Peyer's patch (tissue), 4 donors: ENCODE results near the gene TOB1. TPM values are rescaled to one million over a fixed set of nuclear protein-coding genes. Genes with fewer than 3 reads are reported as not detected.
"Not testable (repeated sequence)": the region's sequence is repeated elsewhere in the genome, so short reads cannot be mapped to it uniquely, and the experiment has no call there.

Experiments
- DNase-seq, 3 donors: peaks; one replicate each; pipeline ENCODE4 v3.0.0-alpha.2; 2017 to 2019
- H3K27ac ChIP-seq, 4 donors: fragments of 200-600 bp; sonication (generic); one replicate each; pipeline ENCODE4 v1.5.1; 2016 to 2019
- H3K27me3 ChIP-seq, 2 donors: fragments of 200-600 bp; sonication (generic); one replicate each; pipeline ENCODE4 v1.5.1; 2019
- H3K36me3 ChIP-seq, 3 donors: fragments of 200-600 bp; sonication (generic); one replicate each; pipeline ENCODE4 v1.5.1; 2016 to 2019
- H3K4me1 ChIP-seq, 4 donors: fragments of 200-600 bp; sonication (generic); one replicate each; pipeline ENCODE4 v1.5.1; 2016 to 2019
- H3K4me3 ChIP-seq, 4 donors: fragments of 200-600 bp; sonication (generic); 1 replicate in 3 of 4; 2 replicates in 1 of 4; pipeline ENCODE4 v1.5.1; 2016 to 2019; ENCODE audit warnings: mild to moderate bottlenecking in 1 of 4
- H3K9me3 ChIP-seq, 4 donors: fragments of 200-600 bp; sonication (generic); one replicate each; pipeline ENCODE4 v1.5.1; 2016 to 2019; ENCODE audit warnings: mild to moderate bottlenecking in 1 of 4
- POLR2A ChIP-seq, 2 donors: fragments of 450-650 bp; IDR thresholded peaks; one replicate each; pipeline ENCODE4 v1.5.1; 2017; ENCODE audit warnings: antibody characterized with exemption in 2 of 2, mild to moderate bottlenecking in 2 of 2, moderate library complexity in 2 of 2
- total RNA-seq, 4 donors: library from RNA; depleted of rRNA; stranded (reverse); fragments of >200 nt; gene quantifications; one replicate each; pipeline ENCODE4 v1.1.0, GENCODE V29; 2016
- TF ChIP-seq, protein P1 (sequence below), 6 experiments: fragments of 450-650 bp in 4 of 6; fragments of 200-600 bp in 2 of 6; sonication (generic) in 1 of 6; IDR thresholded peaks; one replicate each; pipeline ENCODE4 v1.5.1; 2017 to 2019; ENCODE audit warnings: antibody characterized with exemption in 6 of 6, mild to moderate bottlenecking in 3 of 6, moderate library complexity in 1 of 6

Gene TOB1
- total RNA-seq, 4 donors from 2014 or later = 38.0 to 101 (median 60.6) TPM

- Histone ChIP-seq H3K9me3 (no peaks in the 10 kb centered on the region), H3K36me3 (no peaks in the 10 kb centered on the region), H3K4me3 (no peak overlapping the region), H3K27me3 (no peaks in the 10 kb centered on the region), H3K4me1 (peaks cover 0 to 11% (median 7%) of the 10 kb centered on the region in 4 donors), H3K27ac (no peak overlapping the region)
- DNase-seq = peak in 1 of 3 donors; percentile 28
- no peak for TF ChIP-seq POLR2A (IDR thresholded peaks at IDR 0.05)
- TF ChIP-seq, protein P1, sequence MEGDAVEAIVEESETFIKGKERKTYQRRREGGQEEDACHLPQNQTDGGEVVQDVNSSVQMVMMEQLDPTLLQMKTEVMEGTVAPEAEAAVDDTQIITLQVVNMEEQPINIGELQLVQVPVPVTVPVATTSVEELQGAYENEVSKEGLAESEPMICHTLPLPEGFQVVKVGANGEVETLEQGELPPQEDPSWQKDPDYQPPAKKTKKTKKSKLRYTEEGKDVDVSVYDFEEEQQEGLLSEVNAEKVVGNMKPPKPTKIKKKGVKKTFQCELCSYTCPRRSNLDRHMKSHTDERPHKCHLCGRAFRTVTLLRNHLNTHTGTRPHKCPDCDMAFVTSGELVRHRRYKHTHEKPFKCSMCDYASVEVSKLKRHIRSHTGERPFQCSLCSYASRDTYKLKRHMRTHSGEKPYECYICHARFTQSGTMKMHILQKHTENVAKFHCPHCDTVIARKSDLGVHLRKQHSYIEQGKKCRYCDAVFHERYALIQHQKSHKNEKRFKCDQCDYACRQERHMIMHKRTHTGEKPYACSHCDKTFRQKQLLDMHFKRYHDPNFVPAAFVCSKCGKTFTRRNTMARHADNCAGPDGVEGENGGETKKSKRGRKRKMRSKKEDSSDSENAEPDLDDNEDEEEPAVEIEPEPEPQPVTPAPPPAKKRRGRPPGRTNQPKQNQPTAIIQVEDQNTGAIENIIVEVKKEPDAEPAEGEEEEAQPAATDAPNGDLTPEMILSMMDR (IDR thresholded peaks at IDR 0.05) = no peak
Observed at GRCh38 chr17:50899559-50900319, 33.6 kb upstream of the TOB1 start.

DNA sequence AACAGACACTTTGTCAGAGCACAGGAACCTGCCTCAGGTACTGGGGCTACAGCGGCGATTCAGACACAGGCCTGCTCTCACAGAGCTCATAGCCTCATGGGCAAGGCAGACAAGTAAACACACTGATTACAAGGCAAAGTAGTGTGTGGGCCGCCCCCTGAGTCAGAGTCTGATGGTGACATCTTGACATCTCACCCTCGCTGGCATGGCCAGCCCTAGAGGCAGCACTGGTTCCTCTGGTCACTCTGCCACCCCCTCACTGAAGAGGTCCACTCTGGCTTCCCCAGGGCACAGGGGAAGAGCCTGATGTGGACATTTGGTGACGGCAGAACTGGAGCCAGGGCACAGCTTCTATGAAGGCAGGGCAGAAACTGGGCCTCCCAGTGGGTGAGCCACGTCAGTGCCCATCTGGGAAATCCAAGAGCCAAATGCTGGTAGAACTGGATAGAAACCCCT, 32.9 kb upstream of the TOB1 start:
- Histone ChIP-seq H3K4me1 (peaks cover 0 to 5% (median 1%) of the 10 kb centered on the region in 4 donors), H3K36me3 (no peaks in the 10 kb centered on the region), H3K27ac (no peak overlapping the region), H3K9me3 (no peaks in the 10 kb centered on the region), H3K4me3 (no peak overlapping the region), H3K27me3 (no peaks in the 10 kb centered on the region)
- TF ChIP-seq, protein P1 (IDR thresholded peaks at IDR 0.05) = no peak
- TF ChIP-seq POLR2A (IDR thresholded peaks at IDR 0.05) = no peak
- no peak for DNase-seq

GRCh38 chr17:50898369-50899004, 32.3 kb upstream of the TOB1 start:
- no peak for TF ChIP-seq POLR2A (IDR thresholded peaks at IDR 0.05)
- Histone ChIP-seq H3K4me1 (peaks cover 0 to 5% (median 0%) of the 10 kb centered on the region in 4 donors), H3K27me3 (no peaks in the 10 kb centered on the region), H3K36me3 (no peaks in the 10 kb centered on the region), H3K27ac (no peak overlapping the region), H3K9me3 (no peaks in the 10 kb centered on the region), H3K4me3 (no peak overlapping the region)
- no peak for DNase-seq

DNA sequence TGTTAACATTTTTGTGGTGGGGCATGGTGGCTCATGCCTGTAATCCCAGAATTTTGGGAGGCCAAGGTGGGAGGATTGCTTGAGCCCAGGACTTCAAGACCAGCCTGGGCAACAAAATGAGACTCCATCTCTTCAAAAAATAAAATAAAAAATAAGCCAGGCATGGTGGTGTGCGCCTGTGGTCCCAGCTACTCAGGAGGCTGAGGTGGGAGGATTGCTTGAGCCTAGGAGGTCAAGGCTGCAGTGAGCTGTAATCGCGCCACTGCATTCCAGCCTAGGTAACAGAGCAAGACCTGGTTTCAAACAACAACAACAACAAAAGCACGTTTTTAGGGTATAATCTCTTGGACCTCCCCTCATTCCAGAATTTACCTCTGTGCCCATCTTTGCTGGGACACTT, 28.4 kb upstream of the TOB1 start:
- not testable (repeated sequence) for H3K36me3 ChIP-seq, H3K27ac ChIP-seq, H3K9me3 ChIP-seq, H3K4me3 ChIP-seq, H3K27me3 ChIP-seq
- peaks cover 0 to 11% (median 0%) of the 10 kb centered on the region in 4 donors for H3K4me1 ChIP-seq
- peak in 1 of 3 donors; percentile 4 for DNase-seq

- H3K4me1 ChIP-seq = peaks cover 0 to 11% (median 0%) of the 10 kb centered on the region in 4 donors
- H3K9me3 ChIP-seq = no peaks in the 10 kb centered on the region
- peak overlapping the region in 3 of 4 donors; percentile 49 to 78 (median 66) for H3K27ac ChIP-seq
- TF ChIP-seq, protein P1 (IDR thresholded peaks at IDR 0.05) = no peak
- peak in 1 of 2 donors; percentile 65 for TF ChIP-seq POLR2A (IDR thresholded peaks at IDR 0.05)
- H3K36me3 ChIP-seq = no peaks in the 10 kb centered on the region
- DNase-seq = peak in 2 of 3 donors; percentile 79 to 80
- H3K4me3 ChIP-seq = no peak overlapping the region
- H3K27me3 ChIP-seq = no peaks in the 10 kb centered on the region
Observed at GRCh38 chr17:50893183-50893993, 27.2 kb upstream of the TOB1 start.

DNA sequence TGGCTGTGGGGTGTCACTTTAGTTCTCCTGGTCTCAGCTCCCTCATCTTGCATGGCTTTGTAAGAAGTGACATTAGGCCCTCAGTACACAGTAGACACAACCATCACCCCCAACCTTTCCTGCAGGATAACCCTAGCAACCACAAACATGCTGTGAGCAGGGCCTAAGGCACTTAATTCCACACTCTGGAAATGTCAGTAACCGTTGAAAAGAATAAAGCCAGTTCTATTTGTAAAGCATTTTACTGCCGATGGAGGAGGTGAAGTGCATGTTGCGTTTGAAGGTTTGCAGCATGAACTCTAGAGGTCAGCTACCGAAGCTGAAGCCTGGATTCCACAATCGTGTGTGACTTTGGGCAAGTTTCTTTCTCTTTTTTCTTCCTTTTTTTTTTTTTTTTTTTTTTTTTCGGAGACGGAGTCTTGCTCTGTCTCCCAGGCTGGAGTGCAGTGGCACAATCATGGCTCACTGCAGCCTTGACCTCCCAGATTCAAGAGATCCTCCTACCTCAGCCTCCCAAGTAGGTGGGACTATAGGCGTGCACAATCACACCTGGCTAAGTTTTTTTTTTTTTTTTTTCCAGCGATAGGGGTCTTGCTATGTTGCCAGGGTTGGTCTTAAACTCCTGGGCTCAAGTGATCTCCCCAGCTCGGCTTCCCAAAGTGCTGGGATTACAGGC, 26.1 kb upstream of the TOB1 start:
- Histone ChIP-seq H3K4me1 (peaks cover 0 to 18% (median 0%) of the 10 kb centered on the region in 4 donors), H3K27me3 (no peaks in the 10 kb centered on the region), H3K4me3 (no peak overlapping the region), H3K27ac (peak overlapping the region in 1 of 4 donors; percentile 66), H3K9me3 (no peaks in the 10 kb centered on the region), H3K36me3 (no peaks in the 10 kb centered on the region)
- no peak for TF ChIP-seq POLR2A (IDR thresholded peaks at IDR 0.05)
- TF ChIP-seq, protein P1 (IDR thresholded peaks at IDR 0.05) = no peak
- DNase-seq = no peak
